Caki2 (cell line): ENCODE data around the gene FER. TPM values are rescaled to one million over a fixed set of nuclear protein-coding genes. Genes with fewer than 3 reads are reported as not detected.
"Not testable (repeated sequence)": the region's sequence is repeated elsewhere in the genome, so short reads cannot be mapped to it uniquely, and the experiment has no call there.

Experiments
- DNase-seq: peaks from one replicate; pipeline ENCODE4 v3.0.0-alpha.2; 2015; ENCODE audit warnings: low read depth
- in situ Hi-C: cut with HindIII; loops from 2 replicates; pipeline ENCODE4 v1.10.0; 2016; ENCODE audit warnings: low sequenced_read_pairs, low pct_unique_long_range_greater_than_20kb, mixed read lengths
- total RNA-seq: library from RNA; depleted of rRNA; stranded (reverse); fragments of >200 nt; shearing (Covaris generic); gene quantifications from 2 replicates; pipeline ENCODE4 v1.2.3, GENCODE V29; 2014; ENCODE audit warnings: low replicate concordance

The FER gene
- total RNA-seq, 1 experiment from 2014 or later: 5.1 TPM

GRCh38 chr5:109038209-109038840 is 290.6 kb downstream of the FER start:
- in situ Hi-C loops: no loop called here
- no peak for DNase-seq

GRCh38 chr5:109041317-109041716 is 293.6 kb downstream of the FER start:
- DNase-seq: no peak
- in situ Hi-C loops: no loop called here

DNA sequence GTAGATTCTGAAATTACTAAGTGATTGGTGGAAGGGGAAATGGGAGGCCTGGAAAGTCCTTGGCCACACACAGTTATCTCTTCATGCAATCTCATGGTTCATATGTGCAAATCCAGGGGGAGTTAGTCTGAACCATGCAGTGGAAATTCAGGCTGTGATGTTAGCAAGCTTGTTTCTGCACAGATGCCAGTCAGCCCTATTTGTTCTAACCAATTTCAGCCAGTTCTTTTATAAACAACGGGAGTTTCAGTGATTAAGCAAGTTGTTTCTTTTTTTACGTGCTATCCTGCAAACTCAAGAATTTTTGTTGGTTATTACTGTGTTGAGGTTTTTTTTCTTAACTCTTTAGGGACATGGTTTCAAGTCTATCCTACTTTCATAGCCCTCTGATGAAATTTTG is 298.0 kb downstream of the FER start:
- in situ Hi-C loops: no loop called here
- DNase-seq: no peak

- DNase-seq: no peak
- in situ Hi-C loops: no loop called here
Observed at GRCh38 chr5:109049565-109049964, 301.9 kb downstream of the FER start.

DNA sequence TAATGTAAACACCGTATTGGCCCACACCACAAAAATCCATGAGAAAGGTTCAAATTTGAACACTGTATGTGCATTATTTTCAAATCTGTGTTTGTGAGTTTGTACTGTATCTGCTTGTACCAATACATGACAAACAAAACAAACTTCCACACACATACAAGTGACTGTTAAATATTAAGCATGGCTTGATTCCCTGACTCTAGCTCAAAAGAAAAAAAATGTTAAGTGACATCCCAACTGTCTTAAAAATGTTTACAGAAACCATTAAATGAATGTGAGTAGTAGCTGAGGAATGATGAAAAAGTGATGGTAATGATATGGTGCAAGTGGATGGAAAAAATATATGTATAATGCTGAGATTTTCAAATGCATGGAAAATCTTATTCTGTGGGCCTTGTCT is 302.6 kb downstream of the FER start:
- in situ Hi-C loops, DNase-seq: not testable (repeated sequence)

- in situ Hi-C loops, DNase-seq: not testable (repeated sequence)
Observed at GRCh38 chr5:109052216-109052615, 304.5 kb downstream of the FER start.

DNA sequence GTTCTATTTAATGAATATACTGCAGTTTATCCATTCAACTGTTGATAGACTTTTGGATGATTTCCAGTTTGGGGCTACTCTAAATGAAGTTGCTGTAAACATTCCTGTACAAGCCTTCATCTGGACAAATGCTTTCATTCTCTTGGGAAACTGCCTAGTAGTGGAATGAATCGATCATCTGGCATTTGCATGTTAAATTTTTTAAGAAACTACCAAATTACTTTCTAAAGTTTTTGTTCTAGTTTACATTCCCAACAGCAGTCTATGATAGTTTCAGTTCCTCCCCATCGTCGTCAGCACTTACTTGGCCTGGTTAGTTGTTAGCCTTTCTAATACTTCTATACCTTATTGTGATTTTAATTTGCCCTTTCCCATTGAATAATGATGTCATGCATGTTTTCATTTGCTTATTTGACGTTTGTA is 306.3 kb downstream of the FER start:
- DNase-seq: no peak
- in situ Hi-C loops: no loop called here

- no peak for DNase-seq
- in situ Hi-C loops: no loop called here
Observed at GRCh38 chr5:109060378-109061025, 312.8 kb downstream of the FER start.

DNA sequence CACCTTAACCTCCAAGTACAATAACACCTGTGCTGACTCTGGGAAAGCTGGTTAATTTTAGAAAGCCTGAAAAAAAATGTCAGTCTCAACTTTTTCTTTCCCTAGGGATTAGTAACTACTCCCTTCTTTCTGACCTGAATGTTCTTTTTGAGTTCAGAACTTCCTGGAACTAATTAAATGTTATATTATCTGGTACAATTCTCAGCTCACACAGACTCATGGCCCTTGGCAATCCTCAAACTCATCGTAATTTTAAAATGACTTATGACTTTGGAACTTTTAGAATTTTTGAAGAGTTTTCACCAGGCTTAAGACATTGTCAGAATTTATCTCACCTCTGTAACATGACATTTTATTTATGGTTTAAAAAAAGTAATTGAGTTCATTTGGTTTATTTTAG is 315.0 kb downstream of the FER start:
- in situ Hi-C loops: no loop called here
- no peak for DNase-seq

DNA sequence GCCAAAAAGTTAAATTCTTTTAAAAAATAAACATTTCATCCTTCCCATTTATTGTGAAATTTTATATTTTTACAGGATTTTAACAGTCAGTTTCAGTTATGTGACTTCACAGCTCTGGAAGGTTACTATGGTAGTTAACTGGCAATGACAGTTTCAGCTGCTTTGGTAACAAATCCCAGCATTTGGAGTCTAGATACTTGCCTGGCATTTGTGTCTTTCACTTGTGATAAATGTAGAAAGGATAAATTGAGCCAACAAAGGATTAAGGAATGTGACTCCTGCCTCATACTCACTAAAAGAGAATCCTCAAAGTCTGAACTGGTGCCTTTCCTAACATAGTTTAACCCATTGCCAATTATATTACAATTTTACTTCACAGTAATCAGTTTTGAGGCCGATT is 315.5 kb downstream of the FER start:
- in situ Hi-C loops: no loop called here
- no peak for DNase-seq

DNA sequence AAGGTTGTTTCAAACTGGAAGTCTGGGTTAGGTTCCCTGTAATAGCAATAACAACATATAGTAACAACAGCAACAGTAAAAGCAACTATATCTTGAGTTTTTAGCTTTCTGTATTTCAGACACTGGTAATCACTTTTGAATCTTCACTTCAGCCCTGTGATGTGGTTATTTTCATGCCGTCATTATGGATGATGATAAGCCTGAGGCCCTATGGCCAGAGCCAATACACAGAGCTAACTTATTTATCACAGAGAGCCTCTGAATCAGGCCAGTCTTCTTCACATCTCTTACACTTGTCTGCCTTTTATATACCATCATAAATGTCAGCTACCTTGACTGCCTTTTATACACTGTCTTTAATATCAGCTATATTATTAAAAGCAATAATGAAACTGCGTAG is 329.0 kb downstream of the FER start:
- in situ Hi-C loops: no loop called here
- no peak for DNase-seq

- in situ Hi-C loops: no loop called here
- no peak for DNase-seq
Observed at GRCh38 chr5:109078448-109078847, 330.8 kb downstream of the FER start.

- in situ Hi-C loops: no loop called here
- DNase-seq: no peak
Observed at GRCh38 chr5:109080481-109080880, 332.8 kb downstream of the FER start.

DNA sequence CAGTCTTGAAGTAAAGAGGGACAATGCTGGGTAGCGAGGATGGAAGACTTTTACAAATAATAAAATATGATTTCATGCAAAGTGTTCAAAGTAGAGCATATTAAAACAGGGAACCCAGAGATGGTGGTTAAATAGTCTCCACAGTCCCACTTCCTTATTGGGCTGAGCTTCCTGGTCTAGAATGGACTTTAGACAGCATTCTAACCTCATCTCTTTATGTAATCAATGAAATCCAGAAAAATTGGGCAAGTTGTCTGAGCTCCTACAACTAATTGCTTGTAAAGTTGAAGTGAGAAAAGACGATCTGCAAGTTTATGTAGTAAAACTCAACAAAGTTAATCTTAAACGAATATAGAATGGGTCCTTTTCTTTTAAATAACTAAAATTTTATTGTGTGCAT is 333.2 kb downstream of the FER start:
- DNase-seq: no peak
- in situ Hi-C loops: no loop called here

DNA sequence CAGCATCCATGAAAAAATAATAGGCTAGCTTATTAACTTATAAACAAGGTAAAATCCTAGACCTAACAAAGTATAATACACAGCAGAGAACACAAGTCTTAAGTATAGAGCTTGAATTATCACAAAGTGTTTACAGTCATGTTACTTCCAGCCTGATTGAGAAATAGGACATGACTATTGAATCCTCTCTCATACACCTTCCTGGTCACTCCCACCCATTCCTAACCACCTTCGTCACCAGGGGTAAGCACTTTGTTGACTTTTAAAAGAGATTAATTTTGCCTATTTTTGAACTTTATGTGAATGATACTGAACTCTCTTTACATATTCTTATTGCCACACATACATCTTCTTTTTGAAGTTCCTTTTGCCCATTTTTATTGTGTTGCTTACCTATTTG is 336.2 kb downstream of the FER start:
- in situ Hi-C loops: no loop called here
- no peak for DNase-seq

DNA sequence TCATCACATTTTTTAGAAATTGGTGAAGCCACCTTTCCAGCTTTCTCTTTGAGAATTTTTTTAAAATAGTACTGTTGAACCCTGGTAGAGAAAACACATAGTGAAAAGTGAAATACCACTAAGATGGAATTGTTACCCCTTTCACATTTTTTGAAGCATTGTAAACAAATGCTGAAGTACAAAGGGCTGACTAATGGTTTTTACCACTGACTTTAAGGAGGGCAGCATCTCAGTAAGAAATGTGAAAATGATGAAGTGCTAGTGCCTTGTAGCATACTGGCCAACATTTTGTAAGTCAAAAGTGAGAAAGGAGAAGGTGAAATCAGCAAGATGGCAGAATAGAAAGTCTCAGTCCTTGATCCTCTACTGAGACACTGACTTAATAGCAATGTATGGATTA is 341.5 kb downstream of the FER start:
- in situ Hi-C loops: no loop called here
- no peak for DNase-seq

- no peak for DNase-seq
- in situ Hi-C loops: no loop called here
Observed at GRCh38 chr5:109099081-109099480, 351.4 kb downstream of the FER start.

DNA sequence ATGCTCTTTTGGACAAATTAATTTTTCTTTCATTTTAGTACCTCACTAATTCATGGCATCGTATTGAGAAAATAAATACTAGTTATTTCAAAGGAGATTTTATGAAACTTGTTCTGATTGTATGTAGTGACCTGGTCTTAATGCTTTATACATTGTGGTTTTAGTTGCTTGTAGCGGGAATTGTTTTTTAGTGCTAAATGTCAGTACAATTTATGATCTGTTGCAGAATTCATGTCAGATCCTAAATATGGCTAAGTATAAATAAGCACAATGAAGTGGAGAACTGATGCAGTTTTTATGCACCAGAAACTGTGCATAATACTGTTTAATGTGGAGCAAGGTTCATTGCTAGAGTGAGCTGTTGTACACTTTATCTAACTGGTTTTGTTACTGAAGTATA is 353.3 kb downstream of the FER start:
- in situ Hi-C loops: no loop called here
- no peak for DNase-seq

DNA sequence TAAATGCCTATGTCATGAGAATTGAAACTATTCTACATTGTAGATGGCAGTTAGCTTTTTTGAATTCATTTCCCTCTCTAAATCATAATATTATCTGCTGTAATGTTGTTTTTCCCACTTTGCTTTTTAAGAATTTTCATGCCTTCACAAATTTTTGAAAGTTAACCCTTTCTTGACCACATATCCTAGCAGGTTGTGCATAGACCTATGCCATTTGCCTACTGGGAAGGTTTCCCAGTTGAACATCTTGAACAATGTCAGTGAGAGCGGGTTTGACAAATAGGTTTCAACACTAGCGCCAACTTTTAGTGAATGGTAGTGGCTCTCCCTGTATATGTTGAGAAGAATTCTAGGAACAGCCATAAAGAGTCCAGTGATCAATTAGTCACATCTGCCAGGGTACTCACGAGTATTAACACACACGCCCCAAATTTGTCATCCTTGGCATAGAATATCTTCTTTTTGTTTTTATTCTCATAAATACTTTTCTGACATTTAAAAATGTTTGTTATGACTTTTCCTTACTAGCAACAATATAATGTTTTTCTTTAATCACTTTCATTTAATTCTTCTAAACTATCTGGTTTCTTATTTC is 354.5 kb downstream of the FER start:
- DNase-seq: no peak
- in situ Hi-C loops: no loop called here
